Breast epithelium (tissue), 4 donors: ENCODE data around the gene DCAF8. TPM values are rescaled to one million over a fixed set of nuclear protein-coding genes. Genes with fewer than 3 reads are reported as not detected.

ENCODE experiments used
- DNase-seq, 2 donors: peaks; one replicate each; pipeline ENCODE4 v3.0.0-alpha.2; 2019; ENCODE audit warnings: low spot score in 2 of 2
- H3K27ac ChIP-seq, 2 donors: fragments of 200-600 bp; sonication (generic) in 1 of 2; one replicate each; pipeline ENCODE4 v1.5.1; 2016 to 2019; ENCODE audit warnings: mild to moderate bottlenecking in 1 of 2
- H3K27me3 ChIP-seq, 2 donors: fragments of 200-600 bp; sonication (generic) in 1 of 2; one replicate each; pipeline versions ENCODE4 v1.5.1 to v1.6.0; 2017 to 2019; ENCODE audit warnings: control low read depth in 1 of 2, mild to moderate bottlenecking in 1 of 2
- H3K36me3 ChIP-seq: fragments of 200-600 bp; one replicate; pipeline ENCODE4 v1.5.1; 2019
- H3K4me1 ChIP-seq, 2 donors: fragments of 200-600 bp; sonication (generic); one replicate each; pipeline ENCODE4 v1.5.1; 2016 to 2019; ENCODE audit warnings: control low read depth in 1 of 2
- H3K4me3 ChIP-seq, 3 donors: fragments of 200-600 bp; sonication (generic); 1 replicate in 2 of 3; 2 replicates in 1 of 3; pipeline ENCODE4 v1.5.1; 2016 to 2019; ENCODE audit warnings: mild to moderate bottlenecking in 3 of 3, moderate library complexity in 2 of 3
- H3K9me3 ChIP-seq, 2 donors: fragments of 200-600 bp; sonication (generic) in 1 of 2; one replicate each; pipeline ENCODE4 v1.5.1; 2016 to 2019; ENCODE audit warnings: control low read depth in 1 of 2
- CTCF ChIP-seq, 3 donors: fragments of 450-650 bp; IDR thresholded peaks; one replicate each; pipeline ENCODE4 v1.5.1; 2016 to 2017; ENCODE audit warnings: antibody characterized with exemption in 3 of 3, mild to moderate bottlenecking in 3 of 3, moderate library complexity in 3 of 3
- POLR2A ChIP-seq: fragments of 450-650 bp; IDR thresholded peaks from one replicate; pipeline ENCODE4 v1.6.1; 2016; ENCODE audit warnings: antibody characterized with exemption, mild to moderate bottlenecking, moderate library complexity
- POLR2AphosphoS5 ChIP-seq, 3 donors: sonication (generic); formaldehyde crosslinking; IDR thresholded peaks; one replicate each; pipeline ENCODE4 v1.6.1; 2017; ENCODE audit warnings: antibody characterized with exemption in 3 of 3
- intact Hi-C: fragments of 100-400 bp; cut with DNase I; formaldehyde crosslinking; loops from one replicate; pipeline ENCODE4 v1.15.1; 2023; ENCODE audit warnings: low total_unique reads
- total RNA-seq, 3 donors: library from RNA; depleted of rRNA; stranded (reverse); fragments of >200 nt; gene quantifications; one replicate each; pipeline ENCODE4 v1.1.0, GENCODE V29; 2016

The DCAF8 gene
- total RNA-seq, 3 donors from 2014 or later: 161 to 195 (median 161) TPM

- peaks cover 12 to 26% of the 10 kb centered on the region in 2 donors for H3K4me1 ChIP-seq
- no peaks in the 10 kb centered on the region for H3K36me3 ChIP-seq
- intact Hi-C loops: no loop called here
- peak overlapping the region; percentile 95 to 96 for H3K27ac ChIP-seq
- TF ChIP-seq CTCF (IDR thresholded peaks at IDR 0.05) (no peak), POLR2A (no peak), POLR2AphosphoS5 (IDR thresholded peaks at IDR 0.05) (no peak)
- no peak overlapping the region for H3K4me3 ChIP-seq
- H3K9me3 ChIP-seq: no peaks in the 10 kb centered on the region
- DNase-seq: no peak
- no peaks in the 10 kb centered on the region for H3K27me3 ChIP-seq
These were observed 52.9 kb downstream of the DCAF8 start for GRCh38 chr1:160209321-160210046.

GRCh38 chr1:160208557-160209320, 53.6 kb downstream of the DCAF8 start:
- H3K27me3 ChIP-seq: no peaks in the 10 kb centered on the region
- DNase-seq: no peak
- H3K4me3 ChIP-seq: peak overlapping the region in 1 of 3 donors; percentile 24
- no peaks in the 10 kb centered on the region for H3K9me3 ChIP-seq
- peaks cover 14 to 26% of the 10 kb centered on the region in 2 donors for H3K4me1 ChIP-seq
- no peak for TF ChIP-seq POLR2AphosphoS5 (IDR thresholded peaks at IDR 0.05)
- no peak for TF ChIP-seq CTCF (IDR thresholded peaks at IDR 0.05)
- TF ChIP-seq POLR2A: no peak
- H3K27ac ChIP-seq: peak overlapping the region; percentile 95 to 96
- H3K36me3 ChIP-seq: no peaks in the 10 kb centered on the region
- intact Hi-C loops: no loop called here

GRCh38 chr1:160207771-160208556, 54.4 kb downstream of the DCAF8 start:
- intact Hi-C loops: no loop called here
- Histone ChIP-seq H3K9me3 (no peaks in the 10 kb centered on the region), H3K36me3 (no peaks in the 10 kb centered on the region), H3K4me1 (peaks cover 14 to 26% of the 10 kb centered on the region in 2 donors), H3K27ac (peak overlapping the region; percentile 95 to 96), H3K27me3 (no peaks in the 10 kb centered on the region), H3K4me3 (peak overlapping the region in 1 of 3 donors; percentile 24)
- no peak for DNase-seq
- TF ChIP-seq POLR2A (no peak), POLR2AphosphoS5 (IDR thresholded peaks at IDR 0.05) (no peak), CTCF (IDR thresholded peaks at IDR 0.05) (no peak)

GRCh38 chr1:160207118-160207650, 55.2 kb downstream of the DCAF8 start:
- H3K9me3 ChIP-seq: no peaks in the 10 kb centered on the region
- H3K27me3 ChIP-seq: no peaks in the 10 kb centered on the region
- H3K36me3 ChIP-seq: no peaks in the 10 kb centered on the region
- peaks cover 14 to 26% of the 10 kb centered on the region in 2 donors for H3K4me1 ChIP-seq
- TF ChIP-seq POLR2AphosphoS5 (IDR thresholded peaks at IDR 0.05) (no peak), POLR2A (no peak), CTCF (IDR thresholded peaks at IDR 0.05) (no peak)
- no peak overlapping the region for H3K4me3 ChIP-seq
- no peak for DNase-seq
- intact Hi-C loops: no loop called here
- peak overlapping the region; percentile 95 to 96 for H3K27ac ChIP-seq
